HCT116 (cell line): ENCODE data around the gene NSMF. TPM values are rescaled to one million over a fixed set of nuclear protein-coding genes. Genes with fewer than 3 reads are reported as not detected.

Experiments used
- ATAC-seq: fragments of 200-7000 bp; cut with Tn5 transposase; 2 replicates; pipeline ENCODE4 v1.9.1; 2020; ENCODE audit warnings: mild to moderate bottlenecking, moderate library complexity
- BruUV-seq: library from RNA; stranded (reverse); fragments of 400-500 nt; replicated peaks from 2 replicates; lab custom pipeline; 2021; lab: Mats Ljungman, UMichigan
- CTCF ChIA-PET: fragments of 300-600 bp; sonication (Branson Sonifier 250); formaldehyde crosslinking; loops from one replicate; lab custom pipeline; 2021; ENCODE audit warnings: antibody characterized with exemption; lab: Charles Lee
- POLR2A ChIA-PET: fragments of 300-600, 350-600 bp; sonication (Branson Sonifier 250); formaldehyde crosslinking; loops from one replicate; lab custom pipeline; 2021; ENCODE audit warnings: antibody characterized with exemption; lab: Charles Lee
- RAD21 ChIA-PET, 2 experiments: fragments of 300-600 bp; sonication (Branson Sonifier 250); formaldehyde crosslinking; loops; one replicate each; lab custom pipeline; 2023; ENCODE audit warnings: low total read pairs in 2 of 2; ENCODE audit not compliant: uncharacterized antibody in 2 of 2, unreplicated experiment in 2 of 2, low non-redundant PET in 1 of 2; lab: Charles Lee
- DNase-seq: peaks from one replicate; pipeline ENCODE4 v3.0.0-alpha.2; 2010; ENCODE audit warnings: low read depth, low spot score
- H2AFZ ChIP-seq: fragments of 200-600 bp; shearing (Covaris generic), sonication (generic); 2 replicates; pipeline ENCODE4 v1.6.1; 2017; ENCODE audit warnings: low read depth, mixed run types, mixed read lengths, antibody characterized with exemption, low read length; ENCODE audit not compliant: poor library complexity, severe bottlenecking
- H3K27ac ChIP-seq: 2 replicates; pipeline ENCODE4 v1.5.1; 2012; ENCODE audit warnings: low read depth, low read length
- H3K27me3 ChIP-seq: fragments of 200-600 bp; sonication (generic); 2 replicates; pipeline ENCODE4 v1.6.1; 2016; ENCODE audit warnings: mixed run types, low read length, mixed read lengths; ENCODE audit not compliant: insufficient read depth
- H3K36me3 ChIP-seq, 2 experiments: fragments of 200-500 bp in 1 of 2; fragments of 200-600 bp in 1 of 2; sonication (Bioruptor generic) in 1 of 2; sonication (generic) in 1 of 2; 2 replicates each; pipeline versions ENCODE4 v1.5.1 to v1.6.1; 2014 to 2016; ENCODE audit warnings: low read length in 2 of 2, inconsistent platforms in 1 of 2, mixed read lengths in 1 of 2, mixed run types in 1 of 2; ENCODE audit not compliant: insufficient read depth in 2 of 2, control insufficient read depth in 1 of 2
- H3K4me1 ChIP-seq, 2 experiments: fragments of 200-600 bp in 1 of 2; sonication (generic) in 1 of 2; 2 replicates each; pipeline versions ENCODE4 v1.5.1 to v1.6.1; 2012 to 2017; ENCODE audit warnings: low read length in 2 of 2, inconsistent platforms in 1 of 2, mild to moderate bottlenecking in 1 of 2, mixed read lengths in 1 of 2, mixed run types in 1 of 2, moderate library complexity in 1 of 2; ENCODE audit not compliant: insufficient read depth in 2 of 2, control insufficient read depth in 1 of 2
- H3K4me2 ChIP-seq: fragments of 200-600 bp; sonication (generic); 2 replicates; pipeline ENCODE4 v1.6.1; 2017; ENCODE audit warnings: mixed run types, low read length, mixed read lengths
- H3K4me3 ChIP-seq, 2 experiments: fragments of 200-600 bp in 1 of 2; sonication (generic) in 1 of 2; replicated peaks in 1 of 2; 2 replicates each; pipeline ENCODE4 v1.5.1; 2011 to 2016; ENCODE audit warnings: low read length in 2 of 2, control low read depth in 1 of 2, low read depth in 1 of 2, mild to moderate bottlenecking in 1 of 2, mixed read lengths in 1 of 2, mixed run types in 1 of 2
- H3K79me2 ChIP-seq: fragments of 200-600 bp; sonication (generic); 2 replicates; pipeline ENCODE4 v1.6.1; 2017; ENCODE audit warnings: mild to moderate bottlenecking, mixed run types, low read length, moderate library complexity, mixed read lengths; ENCODE audit not compliant: insufficient read depth
- H3K9ac ChIP-seq: fragments of 200-600 bp; sonication (generic); 2 replicates; pipeline ENCODE4 v1.6.1; 2016; ENCODE audit warnings: low read length, mixed read lengths
- H3K9me2 ChIP-seq: fragments of 200-600 bp; sonication (generic), shearing (Covaris generic); 2 replicates; pipeline ENCODE4 v1.6.1; 2017; ENCODE audit warnings: mixed run types, mild to moderate bottlenecking, moderate library complexity; ENCODE audit not compliant: insufficient read depth
- H3K9me3 ChIP-seq, 2 experiments: fragments of 200-500 bp in 1 of 2; fragments of 200-600 bp in 1 of 2; sonication (Bioruptor generic) in 1 of 2; sonication (generic) in 1 of 2; 2 replicates each; pipeline ENCODE4 v1.6.1; 2014 to 2017; ENCODE audit warnings: low read length in 2 of 2, mixed read lengths in 2 of 2, inconsistent platforms in 1 of 2, low read depth in 1 of 2, mild to moderate bottlenecking in 1 of 2, mixed run types in 1 of 2, moderate library complexity in 1 of 2; ENCODE audit not compliant: control insufficient read depth in 1 of 2, insufficient read depth in 1 of 2
- H4K20me1 ChIP-seq: fragments of 200-600 bp; sonication (generic), shearing (Covaris generic); 2 replicates; pipeline ENCODE4 v1.6.1; 2017; ENCODE audit warnings: mixed run types, mild to moderate bottlenecking, moderate library complexity; ENCODE audit not compliant: insufficient read depth
- ATF3 ChIP-seq: IDR thresholded peaks from 2 replicates; pipeline ENCODE4 v1.6.1; 2012
- CBX3 ChIP-seq: IDR thresholded peaks from 2 replicates; pipeline ENCODE4 v1.6.1; 2012; ENCODE audit warnings: low read depth
- EZH2 ChIP-seq: fragments of 200-600 bp; sonication (generic); IDR thresholded peaks from 2 replicates; pipeline ENCODE4 v1.6.1; 2017; ENCODE audit warnings: antibody characterized with exemption, mixed run types
- EZH2phosphoT487 ChIP-seq: fragments of 200-600 bp; IDR thresholded peaks from 2 replicates; pipeline ENCODE4 v1.6.1; 2018; ENCODE audit warnings: antibody characterized with exemption, borderline replicate concordance
- FOSL1 ChIP-seq: IDR thresholded peaks from 2 replicates; pipeline ENCODE4 v1.6.1; 2012; ENCODE audit warnings: low read depth
- MAX ChIP-seq: IDR thresholded peaks from 2 replicates; pipeline ENCODE4 v1.6.1; 2012
- POLR2A ChIP-seq: IDR thresholded peaks from 2 replicates; pipeline ENCODE4 v1.7.0; 2011; ENCODE audit warnings: borderline replicate concordance; ENCODE audit not compliant: insufficient read depth, insufficient read length; ENCODE audit errors: extremely low read depth
- REST ChIP-seq: IDR thresholded peaks from 2 replicates; pipeline ENCODE4 v1.6.1; 2012; ENCODE audit warnings: low read depth
- SIN3A ChIP-seq: IDR thresholded peaks from 2 replicates; pipeline ENCODE4 v1.6.1; 2012; ENCODE audit warnings: low read depth
- TCF7L2 ChIP-seq: IDR thresholded peaks from 2 replicates; pipeline ENCODE4 v1.7.0; 2011; ENCODE audit warnings: borderline replicate concordance, inconsistent platforms; ENCODE audit not compliant: insufficient read depth, insufficient read length; ENCODE audit errors: extremely low read depth
- ZBTB33 ChIP-seq: IDR thresholded peaks from 2 replicates; pipeline ENCODE4 v1.6.1; 2011; ENCODE audit warnings: mild to moderate bottlenecking, low read length, moderate library complexity; ENCODE audit not compliant: insufficient replicate concordance; ENCODE audit errors: extremely low read depth
- intact Hi-C: fragments of 100-400 bp; cut with micrococcal nuclease; formaldehyde crosslinking; loops from 2 replicates; pipeline ENCODE4 v1.10.0; 2022
- total RNA-seq: library from RNA; stranded (reverse); gene quantifications from one replicate; pipeline ENCODE4 v1.2.1, GENCODE V29; 2021; ENCODE audit not compliant: unreplicated experiment

Gene NSMF
- total RNA-seq, 1 experiment from 2014 or later = 81.9 TPM

GRCh38 chr9:137449931-137450538 is 9.1 kb downstream of the NSMF start:
- Histone ChIP-seq H3K4me3 (no peak overlapping the region), H3K9ac (no peak overlapping the region), H3K9me2 (no peaks in the 10 kb centered on the region), H2AFZ (no peak overlapping the region), H3K79me2 (peaks cover 12% of the 10 kb centered on the region; the same call in 1 of the 2 replicates), H3K4me1 (peaks cover 19 to 31% of the 10 kb centered on the region in 2 experiments), H3K27ac (no peak overlapping the region), H3K36me3 (peaks cover 8 to 29% of the 10 kb centered on the region in 2 experiments; a peak in 3 of 4 replicates), H4K20me1 (peaks cover 4% of the 10 kb centered on the region; the same call in 1 of the 2 replicates), H3K4me2 (no peak overlapping the region), H3K9me3 (no peaks in the 10 kb centered on the region), H3K27me3 (no peaks in the 10 kb centered on the region)
- intact Hi-C loops = no loop called here
- ATAC-seq = no peak
- no peak for DNase-seq
- RAD21 ChIA-PET = interaction anchor here in 1 of 2 experiments (0.6 kb wide), 1 partner anchor 155 kb away, joined by 7 read pairs; no protein-coding TSS in a partner anchor
- CTCF ChIA-PET = no interaction called here
- BruUV-seq = no TSS peak
- no peak for TF ChIP-seq ATF3
- no peak for TF ChIP-seq CBX3
- TF ChIP-seq TCF7L2 = peak; percentile 93
- POLR2A ChIA-PET = no interaction called here

GRCh38 chr9:137449081-137449844 is 9.9 kb downstream of the NSMF start:
- Histone ChIP-seq H3K36me3 (peaks cover 8 to 29% of the 10 kb centered on the region in 2 experiments; a peak in 3 of 4 replicates), H3K4me2 (no peak overlapping the region), H3K9me2 (no peaks in the 10 kb centered on the region), H3K9me3 (no peaks in the 10 kb centered on the region), H3K27me3 (no peaks in the 10 kb centered on the region), H3K4me3 (no peak overlapping the region), H3K4me1 (peaks cover 13 to 29% of the 10 kb centered on the region in 2 experiments), H2AFZ (no peak overlapping the region), H3K79me2 (peaks cover 12% of the 10 kb centered on the region; the same call in 1 of the 2 replicates), H3K27ac (no peak overlapping the region), H4K20me1 (peaks cover 4% of the 10 kb centered on the region; the same call in 1 of the 2 replicates), H3K9ac (no peak overlapping the region)
- no peak for ATAC-seq
- DNase-seq = no peak
- BruUV-seq = TSS peak; percentile 54
- intact Hi-C loops = no loop called here
- RAD21 ChIA-PET = interaction anchor here in 1 of 2 experiments (0.6 kb wide), 1 partner anchor 156 kb away, joined by 7 read pairs; no protein-coding TSS in a partner anchor
- POLR2A ChIA-PET = no interaction called here
- CTCF ChIA-PET = no interaction called here
- TF ChIP-seq MAX (no peak), EZH2phosphoT487 (no peak), EZH2 (no peak), REST (no peak), SIN3A (no peak), ZBTB33 (no peak), TCF7L2 (no peak), FOSL1 (no peak), POLR2A (no peak)
